Endometrium (tissue), 2 donors: Measurements from ENCODE around the gene CMTM1.
"Not testable (repeated sequence)": the region's sequence is repeated elsewhere in the genome, so short reads cannot be mapped to it uniquely, and the experiment has no call there.

ENCODE experiments used
- FAIRE-seq: peaks from 2 replicates; lab custom pipeline; 2012; peaks lifted over from hg19 to GRCh38; lab: Jason Lieb, UNC
- donor health status: control.
- donor health status: control.

The CMTM1 gene

GRCh38 chr16:66562986-66563385 is 3.3 kb upstream of the CMTM1 start:
- no peak for FAIRE-seq

- no peak for FAIRE-seq
Observed at GRCh38 chr16:66563574-66564334, 2.5 kb upstream of the CMTM1 start.

GRCh38 chr16:66567270-66567669 is 1.0 kb downstream of the CMTM1 start:
- FAIRE-seq: not testable (repeated sequence)

GRCh38 chr16:66568355-66568754 is 2.1 kb downstream of the CMTM1 start:
- no peak for FAIRE-seq

- FAIRE-seq: no peak
Observed at GRCh38 chr16:66569131-66569530, 2.9 kb downstream of the CMTM1 start.

- no peak for FAIRE-seq
Observed at GRCh38 chr16:66569827-66570405, 3.7 kb downstream of the CMTM1 start.

GRCh38 chr16:66572356-66572755 is 6.1 kb downstream of the CMTM1 start:
- no peak for FAIRE-seq

GRCh38 chr16:66574081-66574480 is 7.8 kb downstream of the CMTM1 start:
- no peak for FAIRE-seq

GRCh38 chr16:66574531-66574930 is 8.3 kb downstream of the CMTM1 start:
- no peak for FAIRE-seq

GRCh38 chr16:66575060-66575459 is 8.8 kb downstream of the CMTM1 start:
- no peak for FAIRE-seq

- no peak for FAIRE-seq
Observed at GRCh38 chr16:66576296-66576695, 10.1 kb downstream of the CMTM1 start.

GRCh38 chr16:66578651-66579531 is 12.7 kb downstream of the CMTM1 start, which contains the start of gene CMTM2:
TSS of gene CMTM2 (plus strand) at chr16:66579463. CDS start at chr16:66579608, 145 bp downstream.
- no peak for FAIRE-seq

- FAIRE-seq: no peak
Observed at GRCh38 chr16:66580605-66581209, 14.5 kb downstream of the CMTM1 start.

- FAIRE-seq: no peak
Observed at GRCh38 chr16:66581246-66581952, 15.2 kb downstream of the CMTM1 start.

GRCh38 chr16:66585481-66586239 is 19.4 kb downstream of the CMTM1 start:
- FAIRE-seq: no peak

- FAIRE-seq: no peak
Observed at GRCh38 chr16:66587881-66588600, 21.8 kb downstream of the CMTM1 start.

- FAIRE-seq: no peak
Observed at GRCh38 chr16:66588981-66589713, 22.9 kb downstream of the CMTM1 start.

GRCh38 chr16:66590322-66590721 is 24.1 kb downstream of the CMTM1 start:
- no peak for FAIRE-seq

GRCh38 chr16:66591018-66591417 is 24.8 kb downstream of the CMTM1 start:
- FAIRE-seq: no peak

- no peak for FAIRE-seq
Observed at GRCh38 chr16:66592241-66592640, 26.0 kb downstream of the CMTM1 start.
